Endothelial cell of hepatic sinusoid (primary cell): ENCODE results near the gene SLC8A1.
"Not testable (repeated sequence)": the region's sequence is repeated elsewhere in the genome, so short reads cannot be mapped to it uniquely, and the experiment has no call there.

Source experiments
- in situ Hi-C: cut with HindIII; loops from 2 replicates; pipeline ENCODE4 v1.10.0; 2017; ENCODE audit warnings: low sequenced_read_pairs

Gene SLC8A1

GRCh38 chr2:40097691-40098385, 354.1 kb downstream of the SLC8A1 start:
- in situ Hi-C loops: no loop called here

DNA sequence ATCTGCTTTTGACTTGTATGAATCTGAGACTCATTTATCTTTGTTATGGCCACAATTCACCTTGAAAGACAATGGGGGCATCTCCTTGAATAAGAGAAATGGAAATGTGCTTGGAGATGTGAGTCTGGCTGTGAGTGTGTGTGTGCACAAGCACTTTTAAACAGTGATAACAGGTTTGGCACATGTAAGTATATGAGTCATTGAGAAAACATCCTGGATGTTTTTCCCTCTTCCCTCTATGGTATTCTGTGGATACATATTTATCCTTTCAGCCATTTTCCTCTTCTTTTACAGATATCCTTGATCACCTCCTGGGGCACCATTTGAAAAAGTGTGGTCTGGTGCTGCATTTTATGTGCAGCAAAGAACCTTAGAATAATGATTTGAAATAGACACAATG, 355.5 kb downstream of the SLC8A1 start:
- in situ Hi-C loops: no loop called here

GRCh38 chr2:40095000-40095399, 356.9 kb downstream of the SLC8A1 start:
- in situ Hi-C loops: no loop called here

- in situ Hi-C loops: no loop called here
Measured at GRCh38 chr2:40094451-40094850, 357.4 kb downstream of the SLC8A1 start.

DNA sequence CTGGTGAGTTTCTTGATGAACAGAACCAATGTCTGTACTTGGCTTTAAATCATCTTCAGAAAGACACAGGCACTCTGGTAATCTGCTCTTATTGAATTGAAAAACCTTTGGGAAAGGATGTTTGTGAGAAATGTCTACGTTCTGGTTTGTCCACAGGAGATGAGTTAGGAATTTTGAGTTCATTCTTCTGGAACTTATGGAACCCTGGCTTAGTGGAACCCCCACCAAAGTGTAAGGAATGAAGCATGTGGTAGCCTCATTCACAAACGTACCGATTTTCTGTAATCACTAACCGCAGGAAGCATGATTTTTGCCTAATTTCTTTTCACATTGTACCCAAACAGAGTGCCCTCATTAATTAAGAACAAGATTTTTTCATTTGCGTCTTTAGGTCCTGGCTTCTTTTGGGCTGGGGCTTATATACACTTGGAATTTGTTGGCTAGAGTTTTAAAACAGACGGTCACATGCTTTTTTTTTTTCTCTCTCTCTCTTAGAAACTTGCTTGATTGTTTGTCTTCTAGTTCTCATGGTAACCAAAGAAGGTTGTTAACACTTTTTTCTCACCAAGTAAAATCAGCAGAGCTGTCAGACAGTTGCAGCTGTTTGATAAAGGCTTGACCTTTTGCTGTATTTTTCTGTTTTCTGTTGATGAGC, 358.7 kb downstream of the SLC8A1 start:
- in situ Hi-C loops: no loop called here

GRCh38 chr2:40090044-40090443, 361.8 kb downstream of the SLC8A1 start:
- in situ Hi-C loops: no loop called here

- in situ Hi-C loops: no loop called here
Measured at GRCh38 chr2:40087927-40088326, 364.0 kb downstream of the SLC8A1 start.

- in situ Hi-C loops: no loop called here
Measured at GRCh38 chr2:40087434-40087833, 364.5 kb downstream of the SLC8A1 start.

DNA sequence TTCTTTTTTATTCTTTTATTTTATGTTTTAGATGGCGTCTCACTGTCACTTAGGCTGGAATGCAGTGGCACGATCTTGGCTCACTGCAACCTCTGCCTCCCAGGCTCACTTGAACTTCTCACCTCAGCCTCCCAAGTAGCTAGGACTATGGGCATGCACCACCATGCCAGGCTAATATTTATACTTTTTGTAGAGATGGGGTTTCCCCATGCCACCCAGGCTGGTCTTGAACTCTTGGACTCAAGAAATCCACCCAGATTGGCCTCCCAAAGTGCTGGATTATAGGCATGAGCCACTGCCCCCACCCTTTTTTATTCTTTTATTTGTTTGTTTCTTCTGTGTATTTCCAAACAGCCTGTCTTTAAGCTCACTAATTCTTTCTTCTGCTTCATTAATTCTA, 366.1 kb downstream of the SLC8A1 start:
- in situ Hi-C loops: no loop called here

DNA sequence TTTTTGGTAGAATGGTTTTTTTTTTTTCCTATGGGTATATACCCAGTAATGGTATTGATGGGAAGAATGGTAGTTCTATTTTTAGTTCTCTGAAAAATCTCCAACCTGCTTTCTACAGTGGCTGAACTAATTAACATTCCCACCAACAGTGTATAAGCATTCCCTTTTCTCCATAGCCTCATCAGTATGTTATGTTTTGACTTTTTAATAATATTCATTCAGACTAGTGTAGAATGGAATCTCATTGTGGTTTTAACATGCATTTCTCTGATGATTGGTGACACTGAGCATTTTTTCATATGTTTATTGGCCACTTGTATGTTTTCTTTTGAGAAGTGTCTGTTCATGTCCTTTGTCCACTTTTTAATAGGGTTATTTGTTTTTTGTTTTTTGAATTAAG, 378.6 kb downstream of the SLC8A1 start:
- in situ Hi-C loops: not testable (repeated sequence)

DNA sequence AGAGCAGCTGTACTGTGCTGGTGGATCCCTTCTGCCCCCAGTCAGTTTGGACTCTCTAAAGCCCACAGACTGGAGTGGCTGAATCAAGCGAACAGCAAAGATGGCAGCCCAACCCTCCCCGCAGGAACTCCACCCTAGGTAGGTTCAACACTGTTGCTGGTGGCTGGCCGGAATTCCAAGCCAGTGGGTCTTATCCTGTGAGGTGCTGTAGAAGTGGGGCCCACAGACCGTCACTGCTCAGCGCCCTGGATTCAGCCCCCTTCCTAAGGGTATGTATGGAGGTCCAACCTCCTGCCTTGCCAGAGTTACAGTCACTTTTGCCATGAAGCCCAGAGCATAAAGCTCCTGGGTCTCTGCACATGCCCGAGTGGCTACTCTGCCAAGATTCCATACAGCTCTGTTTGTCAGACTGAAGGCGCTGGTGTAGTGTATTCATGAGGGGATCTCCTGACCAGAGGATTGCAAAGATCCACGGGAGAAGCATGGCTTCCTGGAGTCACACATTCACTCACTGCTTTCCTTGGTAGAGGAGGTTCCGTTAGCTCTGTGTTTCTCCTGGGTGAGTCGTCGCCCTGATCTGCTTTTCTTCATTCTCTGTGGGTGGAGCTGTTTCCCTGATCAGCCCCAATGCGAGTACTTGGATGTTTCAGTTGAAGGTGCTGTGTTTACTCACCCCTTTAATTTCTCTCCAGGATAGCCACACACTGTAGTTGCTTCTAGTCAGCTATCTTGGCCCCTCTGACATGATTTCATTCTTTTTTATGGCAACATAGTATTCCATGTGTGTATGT, 379.3 kb downstream of the SLC8A1 start:
- in situ Hi-C loops: no loop called here

DNA sequence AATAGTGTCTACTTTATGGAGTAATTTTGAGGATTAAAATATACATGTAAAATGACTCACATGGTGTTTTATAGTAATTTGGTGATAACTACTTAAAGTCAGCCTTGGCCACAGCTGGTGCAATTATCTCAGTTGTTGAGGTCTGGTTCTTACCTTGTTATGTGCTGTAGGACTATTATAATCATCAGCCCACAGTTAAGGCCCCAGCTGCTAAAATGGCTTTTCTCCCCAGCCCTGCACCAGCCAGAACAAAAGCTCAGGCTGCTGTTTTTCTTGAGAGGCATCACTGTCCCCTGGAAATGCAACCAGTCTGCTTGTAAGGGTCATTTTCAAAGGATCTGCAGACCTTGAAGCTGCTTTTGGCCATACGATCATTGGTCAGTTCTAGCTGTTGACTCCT, 389.5 kb downstream of the SLC8A1 start:
- in situ Hi-C loops: no loop called here

DNA sequence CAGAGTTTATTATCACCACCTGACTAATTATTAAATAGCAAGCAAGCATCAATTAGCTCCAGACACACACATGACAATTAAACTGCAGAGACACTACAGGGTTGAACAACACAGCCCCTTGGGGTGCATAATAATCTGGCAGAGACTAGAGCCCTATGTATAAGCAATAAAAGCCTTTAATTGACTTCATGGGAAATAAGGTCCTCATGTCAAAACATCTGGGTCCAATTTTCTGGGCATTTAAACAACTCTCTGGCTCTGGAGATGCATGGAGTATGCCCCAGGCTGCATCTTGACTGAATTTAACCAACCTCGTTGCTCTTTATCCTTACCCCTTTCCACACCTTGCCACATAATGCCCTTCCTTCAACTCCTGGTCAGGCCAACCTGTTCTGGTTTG, 402.1 kb downstream of the SLC8A1 start:
- in situ Hi-C loops: no loop called here

- in situ Hi-C loops: no loop called here
Measured at GRCh38 chr2:40048506-40048905, 403.4 kb downstream of the SLC8A1 start.

- in situ Hi-C loops: no loop called here
Measured at GRCh38 chr2:40047406-40047805, 404.5 kb downstream of the SLC8A1 start.
